KMS-11 (cell line): ENCODE results near the gene ESYT2.

Experiments
- H2AFZ ChIP-seq: fragments of 200-600 bp; sonication (generic); 2 replicates; pipeline ENCODE4 v1.6.1; 2016; ENCODE audit warnings: antibody characterized with exemption, mixed run types, low read depth
- H3K27ac ChIP-seq: fragments of 200-600 bp; sonication (generic); 2 replicates; pipeline ENCODE4 v1.6.1; 2016; ENCODE audit warnings: mild to moderate bottlenecking, mixed run types
- H3K27me3 ChIP-seq: fragments of 200-600 bp; sonication (generic); 2 replicates; pipeline ENCODE4 v1.6.1; 2017; ENCODE audit warnings: mild to moderate bottlenecking, low read depth, mixed run types, moderate library complexity; ENCODE audit not compliant: insufficient read depth
- H3K36me3 ChIP-seq: fragments of 200-600 bp; sonication (generic); 2 replicates; pipeline ENCODE4 v1.6.1; 2017; ENCODE audit warnings: mild to moderate bottlenecking, mixed run types; ENCODE audit not compliant: insufficient read depth
- H3K4me1 ChIP-seq: fragments of 200-600 bp; sonication (generic); 2 replicates; pipeline ENCODE4 v1.6.1; 2016; ENCODE audit warnings: mild to moderate bottlenecking, low read depth, mixed run types; ENCODE audit not compliant: poor library complexity, severe bottlenecking
- H3K4me2 ChIP-seq: fragments of 200-600 bp; sonication (generic); 2 replicates; pipeline ENCODE4 v1.7.0; 2016; ENCODE audit warnings: mild to moderate bottlenecking, mixed run types
- H3K4me3 ChIP-seq: fragments of 200-600 bp; sonication (generic); IDR thresholded peaks from 2 replicates; pipeline ENCODE4 v1.6.1; 2017; ENCODE audit warnings: low read depth, low read length, mixed read lengths; ENCODE audit not compliant: insufficient read depth
- H3K79me2 ChIP-seq: fragments of 200-600 bp; sonication (generic); 2 replicates; pipeline ENCODE4 v1.6.1; 2016; ENCODE audit warnings: low read depth, mixed run types; ENCODE audit not compliant: insufficient read depth
- H3K9ac ChIP-seq: fragments of 200-600 bp; sonication (generic); 2 replicates; pipeline ENCODE4 v1.6.1; 2016; ENCODE audit warnings: mild to moderate bottlenecking, mixed run types
- H4K20me1 ChIP-seq: fragments of 200-600 bp; sonication (generic); 2 replicates; pipeline ENCODE4 v1.6.1; 2016; ENCODE audit warnings: mild to moderate bottlenecking, mixed run types; ENCODE audit not compliant: insufficient read depth
- TF ChIP-seq, protein P1 (sequence below): fragments of 200-600 bp; sonication (generic); conservative IDR thresholded peaks from 2 replicates; pipeline ENCODE4 v1.6.1; 2017; ENCODE audit warnings: low read depth, mild to moderate bottlenecking, antibody characterized with exemption, low read length, moderate library complexity, mixed read lengths

The ESYT2 gene

DNA sequence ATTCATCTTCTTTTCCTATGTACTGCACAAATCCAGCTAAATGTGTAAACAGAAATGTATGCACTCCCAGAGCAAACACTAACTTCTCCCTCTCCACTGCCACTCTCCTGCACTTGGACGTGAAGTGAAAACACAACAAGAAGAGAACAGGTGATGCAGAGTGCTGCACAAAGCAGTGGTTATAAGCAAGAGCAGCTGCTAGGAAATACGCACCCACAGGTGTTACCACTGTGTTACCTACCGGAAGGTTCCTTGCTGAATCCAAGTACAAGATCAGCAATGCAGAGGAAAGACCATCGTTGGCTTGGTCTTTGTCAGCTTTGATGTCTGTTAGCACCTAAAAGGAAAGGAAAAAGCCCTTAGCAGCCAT lies 70.1 kb downstream of the ESYT2 start:
- TF ChIP-seq, protein P1, sequence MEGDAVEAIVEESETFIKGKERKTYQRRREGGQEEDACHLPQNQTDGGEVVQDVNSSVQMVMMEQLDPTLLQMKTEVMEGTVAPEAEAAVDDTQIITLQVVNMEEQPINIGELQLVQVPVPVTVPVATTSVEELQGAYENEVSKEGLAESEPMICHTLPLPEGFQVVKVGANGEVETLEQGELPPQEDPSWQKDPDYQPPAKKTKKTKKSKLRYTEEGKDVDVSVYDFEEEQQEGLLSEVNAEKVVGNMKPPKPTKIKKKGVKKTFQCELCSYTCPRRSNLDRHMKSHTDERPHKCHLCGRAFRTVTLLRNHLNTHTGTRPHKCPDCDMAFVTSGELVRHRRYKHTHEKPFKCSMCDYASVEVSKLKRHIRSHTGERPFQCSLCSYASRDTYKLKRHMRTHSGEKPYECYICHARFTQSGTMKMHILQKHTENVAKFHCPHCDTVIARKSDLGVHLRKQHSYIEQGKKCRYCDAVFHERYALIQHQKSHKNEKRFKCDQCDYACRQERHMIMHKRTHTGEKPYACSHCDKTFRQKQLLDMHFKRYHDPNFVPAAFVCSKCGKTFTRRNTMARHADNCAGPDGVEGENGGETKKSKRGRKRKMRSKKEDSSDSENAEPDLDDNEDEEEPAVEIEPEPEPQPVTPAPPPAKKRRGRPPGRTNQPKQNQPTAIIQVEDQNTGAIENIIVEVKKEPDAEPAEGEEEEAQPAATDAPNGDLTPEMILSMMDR: no peak
- no peak overlapping the region for H3K4me2 ChIP-seq
- no peak overlapping the region for H2AFZ ChIP-seq
- no peaks in the 10 kb centered on the region for H4K20me1 ChIP-seq
- no peak overlapping the region for H3K4me3 ChIP-seq
- no peak overlapping the region for H3K9ac ChIP-seq
- H3K36me3 ChIP-seq: no peaks in the 10 kb centered on the region; the same call in 1 of the 2 replicates
- H3K27me3 ChIP-seq: no peaks in the 10 kb centered on the region
- no peaks in the 10 kb centered on the region for H3K4me1 ChIP-seq
- H3K27ac ChIP-seq: no peak overlapping the region
- no peaks in the 10 kb centered on the region for H3K79me2 ChIP-seq

DNA sequence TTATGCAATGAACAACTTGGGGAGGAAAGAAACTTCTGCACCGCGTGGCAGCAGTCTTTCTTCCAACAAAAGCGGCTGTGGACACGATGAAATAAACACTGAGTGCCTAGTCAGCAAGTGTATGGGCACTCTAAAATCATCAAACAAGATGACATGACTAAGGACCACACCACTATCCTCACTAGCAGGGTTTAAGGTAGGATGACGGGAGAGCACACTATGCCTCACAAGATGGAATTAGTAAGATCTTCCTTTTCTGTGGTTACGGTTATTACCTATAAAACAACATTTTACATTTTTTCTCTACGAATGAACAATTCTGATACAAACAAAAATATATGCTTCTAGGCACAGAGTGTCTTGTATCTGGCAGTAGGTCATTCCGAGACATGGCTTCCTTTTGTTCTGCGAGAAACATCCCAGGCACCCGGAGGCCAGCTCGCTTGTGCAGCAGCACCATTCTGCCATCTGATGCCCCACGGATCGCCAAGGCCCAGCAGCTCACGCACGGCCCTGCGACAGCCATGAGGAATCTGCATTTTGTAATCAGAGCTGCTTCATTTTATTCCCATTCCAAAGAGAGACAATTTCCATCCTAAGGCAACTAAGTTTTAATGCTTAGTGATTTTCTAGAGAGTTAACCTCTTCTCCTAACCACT lies 70.6 kb downstream of the ESYT2 start:
- H3K27ac ChIP-seq: no peak overlapping the region

DNA sequence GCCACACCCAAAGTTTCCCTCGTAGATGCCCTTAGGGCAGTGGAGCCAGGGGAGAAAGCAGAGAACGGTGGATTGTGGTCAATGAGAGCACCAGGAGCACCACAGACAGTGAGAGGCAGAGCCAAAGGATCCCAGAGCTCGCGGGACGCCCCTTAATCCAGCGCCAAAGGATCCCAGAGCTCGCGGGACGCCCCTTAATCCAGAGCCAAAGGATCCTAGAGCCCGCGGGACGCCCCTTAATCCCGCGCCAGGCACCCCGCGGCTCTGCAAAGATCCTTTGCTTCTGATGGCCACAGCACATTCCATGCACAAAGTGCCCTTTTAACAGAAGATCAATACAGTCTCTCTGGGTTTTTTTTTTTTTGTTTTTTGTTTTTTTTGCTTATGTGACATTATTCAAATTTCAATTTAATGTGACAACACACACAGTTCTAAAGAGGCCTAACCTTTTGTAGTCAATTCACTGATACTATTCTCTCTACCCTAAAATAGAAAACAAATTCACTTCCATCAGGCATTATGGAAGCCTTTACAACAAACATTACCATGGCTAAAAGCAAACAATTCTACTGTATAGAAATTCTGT lies 71.8 kb downstream of the ESYT2 start:
- no peaks in the 10 kb centered on the region for H3K79me2 ChIP-seq
- no peak overlapping the region for H3K4me3 ChIP-seq
- no peak overlapping the region for H3K4me2 ChIP-seq
- no peak overlapping the region for H3K27ac ChIP-seq
- H3K9ac ChIP-seq: no peak overlapping the region
- H3K4me1 ChIP-seq: no peaks in the 10 kb centered on the region
- H2AFZ ChIP-seq: no peak overlapping the region
- TF ChIP-seq, protein P1: no peak
- H4K20me1 ChIP-seq: no peaks in the 10 kb centered on the region
- H3K27me3 ChIP-seq: no peaks in the 10 kb centered on the region
- no peaks in the 10 kb centered on the region; the same call in 1 of the 2 replicates for H3K36me3 ChIP-seq

More for the DNA sequence above, 70.6 kb downstream of the ESYT2 start:
- Histone ChIP-seq H2AFZ (no peak overlapping the region), H3K4me3 (no peak overlapping the region), H3K4me1 (no peaks in the 10 kb centered on the region), H3K79me2 (no peaks in the 10 kb centered on the region), H3K27me3 (no peaks in the 10 kb centered on the region), H4K20me1 (no peaks in the 10 kb centered on the region), H3K9ac (no peak overlapping the region), H3K4me2 (no peak overlapping the region), H3K36me3 (no peaks in the 10 kb centered on the region; the same call in 1 of the 2 replicates)
- TF ChIP-seq, protein P1: no peak

DNA sequence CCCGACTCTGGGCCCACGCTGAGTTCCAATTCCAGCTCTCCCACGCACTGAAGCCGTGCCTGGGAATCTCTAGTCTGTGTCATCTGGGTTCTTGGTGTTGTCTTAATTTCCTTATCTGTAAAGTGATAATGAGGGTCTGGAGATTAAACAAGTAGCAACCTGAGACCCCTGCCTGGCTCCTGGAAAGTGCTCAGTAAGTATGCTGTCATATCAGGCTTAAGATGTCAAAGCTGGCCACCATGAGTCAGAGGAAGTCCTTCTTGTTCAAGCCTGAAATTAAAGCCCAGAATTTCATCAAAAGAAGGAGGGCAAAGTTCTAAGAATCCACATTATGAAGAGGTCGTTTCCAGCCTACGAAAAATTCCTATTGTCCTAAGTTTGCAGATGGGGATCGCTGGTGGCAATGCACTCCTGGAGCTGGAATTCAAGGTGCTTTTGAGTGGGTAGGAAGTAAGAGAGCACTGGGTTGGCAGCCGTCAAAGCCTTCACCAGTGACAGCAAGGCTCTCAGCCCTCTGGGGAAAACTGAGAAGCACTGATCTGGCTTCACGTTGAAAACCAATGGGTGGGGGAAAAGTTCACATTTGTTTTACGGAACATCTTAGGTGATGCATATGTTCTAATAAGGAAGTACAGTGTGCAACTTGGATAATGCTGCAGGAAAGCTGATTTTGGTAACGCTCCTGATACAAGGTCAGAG lies 74.4 kb downstream of the ESYT2 start:
- H3K36me3 ChIP-seq: no peaks in the 10 kb centered on the region; the same call in 1 of the 2 replicates

More for the DNA sequence above, 74.4 kb downstream of the ESYT2 start:
- H4K20me1 ChIP-seq: no peaks in the 10 kb centered on the region
- H3K9ac ChIP-seq: no peak overlapping the region
- TF ChIP-seq, protein P1: no peak
- H2AFZ ChIP-seq: no peak overlapping the region
- no peaks in the 10 kb centered on the region for H3K4me1 ChIP-seq
- no peaks in the 10 kb centered on the region for H3K27me3 ChIP-seq
- no peak overlapping the region for H3K4me3 ChIP-seq
- no peak overlapping the region for H3K27ac ChIP-seq
- H3K4me2 ChIP-seq: no peak overlapping the region
- H3K79me2 ChIP-seq: no peaks in the 10 kb centered on the region
